KG1 (cell line): Measurements from ENCODE around the gene ANK3.
A peak's percentile ranks its signal among the peaks of the same experiment; 100 is the strongest.

Experiments
- DNase-seq: peaks from one replicate; lab custom pipeline; 2025; lab: John Stamatoyannopoulos, UW

Gene ANK3

DNA sequence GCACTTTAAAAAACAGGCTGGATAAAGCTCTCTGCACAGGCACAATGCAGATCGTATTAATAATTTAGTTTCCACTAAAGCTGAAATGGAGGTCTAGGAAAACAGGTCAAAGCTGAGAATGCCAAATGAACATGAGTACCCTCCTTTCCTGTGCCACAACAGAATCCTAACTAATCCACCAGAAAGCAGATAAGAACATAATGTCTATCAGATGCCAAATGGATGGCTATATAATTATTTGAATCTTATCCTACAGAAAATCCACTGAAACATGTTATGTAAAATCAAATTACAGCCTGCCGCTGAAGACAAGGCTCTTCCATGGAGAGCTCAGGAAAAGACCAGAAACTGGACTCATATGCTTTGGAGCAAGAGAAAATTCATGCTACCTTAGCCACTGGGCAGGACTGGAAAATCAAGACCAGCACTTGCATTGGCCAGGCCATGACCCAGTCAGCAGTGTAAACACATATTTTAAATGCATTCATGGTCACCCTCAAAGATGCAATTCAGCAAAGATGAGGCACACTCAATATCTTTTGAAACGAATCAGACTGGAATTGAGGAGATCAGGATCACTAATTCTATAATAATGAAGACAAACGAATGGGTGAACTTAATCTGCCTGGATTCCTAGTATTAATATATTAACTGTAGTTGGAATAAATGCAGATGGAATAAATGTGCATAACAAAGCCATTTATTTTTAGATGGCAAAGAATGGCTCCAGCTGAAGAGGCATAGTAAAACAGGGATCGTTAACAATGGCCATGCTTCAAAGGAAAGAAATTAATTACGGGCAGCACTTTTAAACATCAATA is 13.2 kb downstream of the ANK3 start:
- no peak for DNase-seq

DNA sequence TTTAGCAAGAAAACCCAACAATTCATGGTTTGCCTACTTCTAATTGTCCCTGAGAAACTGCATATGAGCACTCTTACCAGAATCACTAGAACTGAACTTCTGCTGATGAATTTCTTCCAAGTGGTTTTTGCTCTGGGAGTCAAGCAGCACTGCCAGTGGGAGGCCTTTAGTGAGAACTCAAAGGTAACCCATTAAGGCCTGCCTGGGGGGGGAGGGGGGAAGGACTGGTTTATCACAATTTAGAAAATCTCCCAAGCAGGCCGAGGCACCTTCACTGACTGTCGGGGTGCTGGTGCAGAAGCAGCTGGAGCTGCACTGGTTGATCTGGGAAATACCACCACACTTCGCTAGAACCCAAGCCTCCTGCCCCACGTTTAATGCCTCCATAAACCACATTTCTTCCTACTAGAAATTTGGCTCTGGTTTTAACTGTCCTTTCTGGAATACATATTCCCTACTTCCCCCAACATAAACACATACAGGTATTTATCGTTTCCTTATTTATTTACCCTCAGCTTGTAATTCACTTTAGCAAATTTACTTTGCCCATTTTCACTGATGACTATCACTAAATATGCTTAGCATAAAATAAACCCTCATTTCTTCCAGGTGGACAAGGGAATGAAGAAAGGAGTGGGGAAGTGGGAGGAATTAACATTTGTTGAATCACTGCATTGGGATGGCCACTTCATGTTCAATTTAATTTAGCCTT is 14.2 kb downstream of the ANK3 start:
- no peak for DNase-seq

DNA sequence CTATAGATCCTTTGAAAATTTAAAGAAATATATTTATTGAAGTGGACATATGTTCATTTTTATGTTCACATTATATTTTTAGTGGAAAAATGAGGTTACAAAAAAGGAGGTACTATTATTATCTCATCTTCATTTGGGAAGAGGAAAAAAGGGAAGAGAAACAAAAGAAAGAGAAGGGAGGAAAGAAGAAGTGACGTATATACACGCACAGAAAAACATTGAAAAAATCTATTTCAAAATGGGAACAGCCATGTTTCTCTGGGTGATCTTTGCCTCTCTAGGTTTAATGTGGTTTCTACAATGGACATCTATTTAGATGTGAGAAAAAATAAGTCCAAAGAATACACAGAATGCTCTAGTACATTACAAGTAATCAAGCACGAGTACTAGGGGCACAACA is 14.8 kb downstream of the ANK3 start:
- DNase-seq: no peak

DNA sequence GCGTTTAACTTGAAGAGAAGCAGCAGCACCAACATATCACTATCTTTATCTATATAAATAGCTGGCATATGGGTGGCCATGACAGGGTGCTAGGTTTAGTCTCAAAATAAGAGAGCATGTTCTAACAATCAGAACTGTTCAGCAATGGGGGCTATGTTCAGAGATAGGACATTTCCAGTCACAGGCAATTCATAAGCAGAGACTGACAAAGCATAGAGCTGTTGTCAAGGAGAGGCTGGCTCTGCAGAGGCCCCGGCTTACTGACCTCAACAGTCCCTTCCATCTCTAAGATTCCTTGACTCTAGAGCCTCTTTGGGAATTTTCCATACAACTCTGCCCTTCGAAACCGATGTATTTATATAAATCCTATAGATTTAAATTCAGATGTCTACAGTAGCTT is 17.2 kb downstream of the ANK3 start:
- DNase-seq: no peak

DNA sequence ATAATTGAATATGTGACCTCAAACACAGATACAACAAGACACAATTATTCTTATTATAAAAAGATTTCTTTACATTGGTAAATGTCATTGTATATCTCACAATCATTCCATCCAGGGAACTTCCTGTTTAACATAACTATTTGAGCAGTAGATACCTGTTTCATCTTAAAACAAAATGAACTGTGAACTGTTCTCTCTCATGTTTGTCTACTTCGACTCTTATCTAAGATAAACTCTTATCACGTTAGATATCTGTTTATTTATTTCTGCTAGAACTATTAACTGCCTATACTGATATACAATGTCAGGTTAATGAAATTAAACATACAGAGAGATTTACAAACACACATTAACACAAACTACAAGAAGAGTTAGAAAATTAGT is 20.1 kb downstream of the ANK3 start:
- no peak for DNase-seq

DNA sequence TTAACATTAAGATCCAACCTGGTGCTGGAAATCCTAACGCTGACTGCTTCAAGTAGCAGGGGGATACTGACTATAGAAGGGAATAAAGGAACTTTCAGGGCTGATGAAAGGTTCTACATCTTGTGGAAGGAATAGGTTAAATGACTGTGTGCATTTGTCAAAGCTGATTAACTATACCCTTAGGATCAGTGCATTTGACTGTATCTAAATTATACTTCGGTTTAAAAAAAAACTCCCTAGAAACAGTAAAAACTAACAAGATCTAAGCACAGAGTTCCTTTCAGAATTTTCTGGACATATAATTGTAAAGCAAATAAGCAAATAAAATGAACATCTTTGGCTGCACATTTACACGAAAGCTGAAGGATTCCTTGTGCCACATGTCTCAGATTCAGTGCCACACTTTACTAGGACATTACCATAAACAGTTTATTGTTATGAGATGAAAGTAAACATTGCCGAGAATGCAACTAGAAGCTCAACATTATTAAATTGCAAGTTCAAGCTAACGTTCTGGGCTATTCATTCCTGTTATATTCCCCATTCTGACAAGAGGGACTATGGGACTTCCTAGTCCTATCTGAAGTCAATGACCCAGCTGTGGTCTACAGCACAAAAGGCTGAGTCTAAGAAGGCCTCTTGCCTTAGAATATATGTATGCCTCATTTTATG is 20.7 kb downstream of the ANK3 start:
- no peak for DNase-seq

DNA sequence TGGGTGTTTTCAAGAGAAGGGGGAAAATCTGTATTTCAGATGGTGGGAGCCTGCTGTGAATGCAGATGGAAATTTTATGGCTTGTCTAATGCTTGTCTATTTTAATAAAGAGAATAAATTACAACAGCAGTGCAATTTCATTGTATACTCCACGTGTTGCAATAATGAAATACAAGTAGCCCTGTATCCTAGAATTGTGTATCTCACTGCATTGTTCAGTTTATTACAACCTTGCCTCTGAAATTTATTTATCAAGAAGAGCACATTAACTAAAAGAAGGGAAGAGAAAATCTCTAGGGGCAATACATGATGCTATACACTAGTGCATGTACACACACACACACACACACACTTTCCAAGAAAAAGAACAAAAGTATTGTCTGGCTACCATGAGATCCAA is 21.8 kb downstream of the ANK3 start:
- no peak for DNase-seq

DNA sequence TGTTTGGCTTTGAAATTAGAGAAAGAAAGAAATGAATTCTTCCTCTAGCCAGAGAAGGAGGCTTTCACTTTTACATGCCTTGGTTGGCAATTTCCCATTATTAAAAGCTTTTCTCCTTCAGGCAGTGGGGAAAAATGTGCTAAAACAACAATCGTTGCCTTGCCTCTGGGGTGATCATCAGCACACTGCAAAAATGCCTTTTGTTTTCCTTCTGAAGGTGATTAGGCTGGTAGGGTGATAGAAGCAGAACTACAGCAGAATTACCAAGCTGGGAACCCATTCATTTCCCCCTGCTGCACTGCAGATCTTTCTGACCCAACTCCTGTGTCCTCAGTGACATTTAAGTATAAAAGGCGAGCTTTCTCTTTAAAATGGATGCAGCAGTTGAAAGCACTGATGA is 22.2 kb downstream of the ANK3 start:
- no peak for DNase-seq

DNA sequence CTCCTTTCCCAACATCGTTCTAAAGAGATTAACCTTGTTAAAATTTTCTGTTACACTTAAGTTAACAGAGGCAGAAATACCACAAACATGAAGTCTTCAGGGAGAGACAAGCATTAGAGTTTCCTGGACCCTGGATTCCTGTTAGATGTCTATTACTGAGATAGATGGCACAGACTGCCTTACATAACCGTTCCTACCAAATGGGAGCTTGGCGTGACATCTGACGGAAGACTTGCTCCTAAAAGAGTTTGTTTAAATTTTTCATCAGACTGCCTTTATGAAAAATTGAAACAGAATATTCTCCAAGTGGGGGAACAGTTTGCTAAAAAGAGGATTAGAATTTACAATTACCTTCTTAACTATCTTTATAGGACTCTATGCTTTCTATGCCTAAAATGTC is 22.7 kb downstream of the ANK3 start:
- no peak for DNase-seq

DNA sequence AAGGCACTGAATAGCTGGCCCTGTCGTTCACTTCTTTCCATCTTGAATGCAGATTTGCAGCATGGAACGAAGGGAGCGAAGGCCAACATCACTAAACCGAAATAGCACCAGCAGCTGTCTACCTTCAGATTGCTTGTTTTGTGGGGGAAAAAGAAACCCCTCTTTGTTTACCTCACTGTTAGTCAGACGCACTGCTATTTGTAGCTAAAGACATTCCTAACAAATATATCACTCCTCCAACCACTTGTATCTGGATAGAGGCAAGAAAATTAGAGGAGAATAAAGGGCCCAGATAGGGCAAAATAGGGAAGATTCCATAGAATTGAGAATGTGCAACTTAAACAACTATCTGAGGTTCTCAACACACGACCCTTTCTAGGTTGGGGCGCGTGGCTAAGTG is 26.5 kb downstream of the ANK3 start:
- DNase-seq: no peak

DNA sequence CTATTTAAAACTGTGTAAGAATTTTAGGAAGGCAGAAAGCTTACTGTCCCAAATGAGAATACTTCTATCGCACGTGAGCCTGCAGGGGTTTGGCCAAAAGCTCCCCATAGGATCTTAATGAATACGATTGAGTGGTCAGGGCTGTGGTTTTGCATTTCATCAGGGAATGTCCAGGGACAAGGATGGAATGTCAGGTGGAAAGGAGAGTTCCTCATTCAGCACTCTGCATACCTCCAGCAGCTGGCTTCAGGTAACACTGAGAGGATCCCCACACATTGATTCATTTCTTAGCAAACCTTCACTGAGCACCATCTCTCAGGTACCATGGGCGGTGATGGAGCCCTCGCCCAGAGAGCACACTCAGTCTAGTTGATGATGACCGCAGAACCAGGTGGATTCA is 27.2 kb downstream of the ANK3 start:
- no peak for DNase-seq

DNA sequence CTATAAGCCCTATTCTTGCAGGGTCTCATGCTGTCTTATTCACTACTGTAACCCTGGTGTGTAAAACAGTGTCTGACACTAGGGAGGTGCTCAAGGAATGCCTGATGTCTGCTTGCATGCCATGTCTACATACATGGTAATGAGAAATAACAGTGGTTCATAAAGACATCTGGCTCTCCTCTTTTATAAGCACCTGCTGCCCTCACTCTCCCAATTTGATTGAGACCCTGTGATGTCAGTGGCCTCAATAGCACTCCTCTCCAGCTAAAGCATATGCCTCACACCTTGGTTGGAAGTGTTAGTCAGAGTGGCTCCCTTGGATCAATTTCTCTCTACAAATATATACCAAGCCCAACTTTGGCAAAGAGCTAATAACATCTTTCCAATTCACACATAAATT is 30.6 kb downstream of the ANK3 start:
- DNase-seq: peak; percentile 0

DNA sequence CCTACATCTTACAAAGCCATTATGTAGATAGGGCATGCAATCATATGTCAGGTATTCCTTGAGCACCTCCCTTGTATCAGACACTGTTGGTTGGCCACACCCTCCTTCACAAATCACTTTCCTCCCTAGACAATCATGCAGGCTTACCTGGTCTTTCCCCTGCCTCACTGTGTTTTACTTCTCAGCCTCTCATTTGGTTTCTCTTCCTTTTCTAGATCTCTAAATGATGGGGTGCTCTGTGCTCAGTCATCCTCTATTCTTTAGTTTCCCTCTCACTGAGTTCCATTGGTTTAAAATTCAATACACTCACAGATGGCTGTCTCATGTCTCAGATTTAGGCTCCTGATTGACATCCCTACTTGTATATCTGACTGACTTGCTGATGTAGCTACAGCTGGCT is 31.4 kb downstream of the ANK3 start:
- no peak for DNase-seq

DNA sequence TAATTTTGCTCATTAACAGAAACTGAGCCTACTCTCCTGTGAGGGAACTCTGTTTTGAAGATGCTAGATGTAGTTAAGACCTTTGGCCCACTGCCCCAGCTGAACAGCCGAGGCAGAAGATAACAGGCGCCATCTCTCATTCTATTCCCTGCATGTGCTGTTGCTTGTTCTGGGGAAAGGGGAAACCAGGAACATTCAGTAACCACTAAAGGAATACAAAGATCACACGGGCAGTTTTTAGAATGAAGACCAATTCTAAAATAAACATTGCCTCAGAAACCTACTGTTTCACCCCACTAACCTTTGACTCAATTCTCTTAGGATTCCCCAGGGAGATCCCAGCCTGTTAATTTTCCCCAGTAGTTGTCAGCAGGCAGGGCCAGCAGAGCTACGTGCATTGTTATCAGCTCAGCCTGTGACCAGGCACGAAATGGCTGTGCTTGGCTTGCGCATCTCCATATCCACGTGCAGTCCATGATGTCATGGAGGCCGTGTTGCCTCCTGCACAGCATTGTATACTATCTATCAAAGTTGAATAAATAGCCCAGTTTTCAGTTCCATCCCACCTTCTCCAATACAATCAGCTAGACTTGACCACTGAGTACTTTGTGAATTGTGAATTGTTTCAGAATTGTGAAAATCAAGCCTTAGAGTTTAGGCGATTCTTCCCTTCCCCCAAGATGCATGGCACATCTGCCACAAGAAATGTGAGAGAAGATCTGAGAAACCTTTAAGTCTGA is 36.0 kb downstream of the ANK3 start:
- no peak for DNase-seq

DNA sequence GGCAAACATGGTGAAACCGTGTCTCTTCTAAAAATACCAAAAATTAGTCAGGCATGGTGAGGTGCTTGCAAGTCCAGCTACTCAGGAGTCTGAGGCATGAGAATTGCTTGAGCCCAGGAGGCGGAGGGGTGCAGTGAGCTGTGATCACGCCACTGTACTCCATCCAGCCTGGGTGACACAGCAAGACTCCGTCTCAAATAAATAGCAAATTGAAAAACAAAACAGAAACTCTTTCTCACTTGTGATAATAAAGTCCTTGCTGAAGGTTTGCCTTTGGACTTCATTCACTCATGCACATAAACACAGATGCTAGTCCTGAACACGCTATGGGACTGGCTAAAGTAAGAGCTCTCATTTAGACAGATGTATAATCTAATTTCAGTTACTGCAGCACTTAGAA is 37.6 kb downstream of the ANK3 start:
- DNase-seq: no peak

DNA sequence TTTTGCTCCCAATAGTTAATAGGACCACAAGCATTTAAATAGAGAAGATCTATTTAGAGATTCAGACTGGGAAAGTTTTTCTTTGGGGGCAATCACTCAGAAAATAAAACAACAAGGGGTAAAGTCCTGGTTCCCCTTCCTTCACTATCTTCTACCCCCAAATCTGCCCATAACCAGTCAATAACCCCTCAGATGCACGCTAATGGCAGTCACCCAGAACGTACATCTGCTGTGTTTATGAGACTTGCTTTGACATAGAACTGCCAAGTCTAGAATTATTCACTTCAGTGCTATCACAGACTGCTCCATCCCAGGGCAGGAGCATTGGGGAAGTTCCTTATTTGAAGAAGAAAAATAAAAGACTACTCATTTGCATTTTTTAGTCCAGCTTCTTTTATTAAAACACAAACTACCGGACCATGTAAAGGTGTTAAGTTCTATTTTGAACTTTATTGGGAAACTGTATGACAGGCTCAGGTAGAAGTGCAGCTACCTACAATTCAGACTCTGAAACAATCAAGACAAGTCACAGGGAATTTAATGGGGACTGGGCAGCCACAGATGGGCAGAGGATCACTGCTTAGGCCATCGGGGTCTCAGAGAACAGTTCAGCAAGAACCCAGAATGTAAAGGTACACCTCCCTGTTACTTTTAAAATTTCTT is 38.4 kb downstream of the ANK3 start:
- no peak for DNase-seq

DNA sequence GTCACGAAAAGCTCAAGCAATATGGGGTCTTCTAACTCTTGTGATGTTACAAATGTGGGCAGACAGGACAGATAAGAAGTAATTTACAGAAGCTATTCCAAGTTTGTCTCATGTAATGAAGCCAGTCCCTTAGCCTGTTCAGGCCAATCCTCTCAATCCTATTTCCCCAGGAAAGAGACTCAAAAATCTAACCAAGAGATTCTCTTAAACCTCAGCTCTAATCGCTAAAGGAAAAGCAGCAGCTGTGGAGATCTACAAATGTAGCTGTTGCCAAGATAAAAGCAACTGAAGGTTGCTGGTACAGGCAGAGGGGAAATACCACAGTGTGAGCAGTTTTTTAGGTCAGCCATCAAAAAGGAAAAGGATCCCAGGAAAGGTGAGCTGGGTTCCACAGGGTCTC is 39.3 kb downstream of the ANK3 start:
- DNase-seq: no peak

DNA sequence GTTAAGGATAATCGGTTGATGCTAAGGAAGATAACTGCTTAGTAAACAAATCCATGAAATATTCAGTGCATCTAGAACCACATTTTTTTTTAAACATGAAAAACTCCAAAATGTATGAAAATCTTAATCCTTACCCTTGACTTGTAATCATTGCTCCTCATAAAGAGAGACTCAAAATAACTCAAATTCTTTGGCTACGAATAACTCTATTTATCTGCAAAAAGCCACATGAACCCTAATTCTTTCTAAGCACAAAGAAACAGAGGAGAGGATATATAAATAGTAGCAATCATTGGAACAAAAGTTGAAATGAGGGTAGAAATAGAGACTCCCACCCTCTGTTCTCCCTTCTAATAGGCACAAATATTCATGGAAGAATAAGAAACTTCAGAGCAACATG is 40.2 kb downstream of the ANK3 start:
- no peak for DNase-seq

DNA sequence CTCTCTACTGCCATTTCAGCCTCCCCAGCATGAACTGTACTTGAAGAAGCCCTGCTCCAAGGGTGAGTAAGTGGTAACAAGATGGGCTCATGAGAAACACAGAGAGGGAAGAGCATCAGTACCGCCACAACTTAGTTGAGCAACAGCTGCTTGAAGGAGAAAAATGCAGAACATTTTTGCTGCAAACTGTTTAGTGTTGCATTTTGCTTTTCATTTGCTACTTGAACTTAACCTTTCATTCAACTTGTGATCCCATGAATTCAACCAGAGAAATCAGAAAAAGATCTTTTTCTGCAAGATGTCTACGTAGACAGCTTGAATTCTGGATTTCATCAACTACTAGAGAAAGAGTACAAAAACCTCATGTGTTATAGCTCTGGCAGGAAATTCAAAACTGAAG is 40.7 kb downstream of the ANK3 start:
- no peak for DNase-seq

DNA sequence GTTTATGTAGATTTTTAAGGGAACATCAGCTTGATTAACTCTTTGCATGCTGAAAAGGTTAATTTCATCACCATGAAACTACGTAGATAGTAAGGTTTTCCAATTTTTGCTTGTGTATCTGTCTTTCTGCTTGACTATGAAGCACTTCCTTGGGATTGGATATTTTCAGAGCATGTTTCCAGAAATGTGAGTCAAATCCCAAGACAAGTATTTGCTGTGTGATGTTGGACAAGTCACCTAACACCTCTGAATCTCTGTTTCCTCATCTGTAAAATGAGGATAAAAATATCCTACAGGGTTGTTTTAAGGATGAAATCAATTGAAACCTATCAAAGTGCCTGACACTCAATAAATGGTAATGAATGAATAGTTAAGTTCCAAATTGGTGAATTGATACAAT is 42.4 kb downstream of the ANK3 start:
- DNase-seq: no peak

DNA sequence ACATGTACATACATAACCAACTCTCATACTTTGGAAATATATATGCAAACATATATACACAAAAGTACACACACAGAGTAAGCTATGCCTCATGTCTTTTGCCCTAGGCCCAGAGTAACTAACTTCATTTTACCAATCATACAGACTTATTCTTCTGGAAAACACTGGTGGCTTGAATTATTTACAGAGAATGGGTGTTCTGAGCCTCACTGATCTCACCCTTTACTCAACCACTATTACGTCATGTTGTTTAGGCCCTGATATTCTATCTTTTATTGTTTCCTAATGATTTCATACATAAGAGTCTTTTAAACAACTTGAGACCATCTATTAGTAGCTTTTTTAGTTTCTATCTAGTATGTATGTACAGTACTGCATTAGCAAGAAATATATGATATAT is 43.0 kb downstream of the ANK3 start:
- no peak for DNase-seq

DNA sequence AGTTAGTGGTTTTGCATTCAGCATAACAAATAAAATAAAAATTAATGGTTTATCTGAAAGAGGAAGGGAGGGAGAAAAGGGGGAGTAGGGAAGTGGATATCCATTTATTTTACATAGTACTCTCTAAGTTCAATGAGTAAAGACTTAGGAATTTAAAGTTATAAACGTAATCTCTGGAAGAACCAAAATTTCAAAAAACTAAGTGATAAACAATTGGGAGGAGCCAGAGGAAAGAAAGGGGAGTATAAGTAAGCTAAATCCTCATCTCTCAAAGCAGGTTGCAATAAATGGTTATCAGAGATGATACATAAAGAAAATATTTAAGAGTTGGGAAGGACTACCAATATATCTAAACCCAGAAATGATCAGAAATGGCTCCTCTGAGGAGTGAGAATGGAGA is 46.4 kb downstream of the ANK3 start:
- no peak for DNase-seq
